Measurements from ENCODE around the gene SERP2.

GRCh38 chr13:44385847-44386246 is 12.2 kb downstream of the SERP2 start:
- TF ChIP-seq CTCF (IDR thresholded peaks at IDR 0.05) (no peak), POLR2A (IDR thresholded peaks at IDR 0.05) (no peak)
